OCI-M2 (cell line): ENCODE data around the gene UBE2I.

Experiments used
- DNase-seq: peaks from one replicate; lab custom pipeline; 2025; ENCODE audit not compliant: unreplicated experiment; lab: John Stamatoyannopoulos, UW

Gene UBE2I

GRCh38 chr16:1356061-1356900 is 46.8 kb downstream of the UBE2I start:
- DNase-seq, result no peak

GRCh38 chr16:1357906-1358566 is 48.6 kb downstream of the UBE2I start:
- no peak for DNase-seq

GRCh38 chr16:1361685-1362360 is 52.4 kb downstream of the UBE2I start:
- no peak for DNase-seq

- DNase-seq, result no peak
These were observed 53.4 kb downstream of the UBE2I start for GRCh38 chr16:1362807-1363206.

GRCh38 chr16:1363501-1364041 is 54.1 kb downstream of the UBE2I start:
- no peak for DNase-seq

GRCh38 chr16:1364510-1364909 is 55.1 kb downstream of the UBE2I start:
- DNase-seq, result no peak

GRCh38 chr16:1366060-1366711 is 56.8 kb downstream of the UBE2I start:
- DNase-seq, result no peak

GRCh38 chr16:1366712-1367299 is 57.4 kb downstream of the UBE2I start:
- no peak for DNase-seq

- DNase-seq, result no peak
These were observed 58.2 kb downstream of the UBE2I start for GRCh38 chr16:1367486-1368174.

- no peak for DNase-seq
These were observed 61.9 kb downstream of the UBE2I start for GRCh38 chr16:1371054-1371978.

GRCh38 chr16:1372292-1372950 is 63.0 kb downstream of the UBE2I start:
- no peak for DNase-seq

GRCh38 chr16:1374418-1375297 is 65.2 kb downstream of the UBE2I start:
- DNase-seq, result no peak

- no peak for DNase-seq
These were observed 65.8 kb downstream of the UBE2I start for GRCh38 chr16:1375298-1375640.

- DNase-seq, result no peak
These were observed 66.4 kb downstream of the UBE2I start for GRCh38 chr16:1375741-1376410.
